Rectal smooth muscle tissue (tissue), 1 donor: ENCODE results near the gene GAGE10.
"Not testable (repeated sequence)": the region's sequence is repeated elsewhere in the genome, so short reads cannot be mapped to it uniquely, and the experiment has no call there.

Experiments used
- H3K27ac ChIP-seq: one replicate; pipeline ENCODE4 v1.7.0; 2013; ENCODE audit warnings: low read depth, low read length, inconsistent platforms
- H3K27me3 ChIP-seq: one replicate; pipeline ENCODE4 v1.7.0; 2013; ENCODE audit warnings: low read length; ENCODE audit not compliant: control insufficient read depth, insufficient read depth
- H3K36me3 ChIP-seq: one replicate; pipeline ENCODE4 v1.7.0; 2013; ENCODE audit warnings: low read length; ENCODE audit not compliant: control insufficient read depth, insufficient read depth
- H3K4me1 ChIP-seq: one replicate; pipeline ENCODE4 v1.7.0; 2013; ENCODE audit warnings: low read length; ENCODE audit not compliant: control insufficient read depth, insufficient read depth
- H3K4me3 ChIP-seq: one replicate; pipeline ENCODE4 v1.7.0; 2013; ENCODE audit warnings: low read length
- H3K9ac ChIP-seq: one replicate; pipeline ENCODE4 v1.7.0; 2013; ENCODE audit warnings: low read length

GAGE10 gene

DNA sequence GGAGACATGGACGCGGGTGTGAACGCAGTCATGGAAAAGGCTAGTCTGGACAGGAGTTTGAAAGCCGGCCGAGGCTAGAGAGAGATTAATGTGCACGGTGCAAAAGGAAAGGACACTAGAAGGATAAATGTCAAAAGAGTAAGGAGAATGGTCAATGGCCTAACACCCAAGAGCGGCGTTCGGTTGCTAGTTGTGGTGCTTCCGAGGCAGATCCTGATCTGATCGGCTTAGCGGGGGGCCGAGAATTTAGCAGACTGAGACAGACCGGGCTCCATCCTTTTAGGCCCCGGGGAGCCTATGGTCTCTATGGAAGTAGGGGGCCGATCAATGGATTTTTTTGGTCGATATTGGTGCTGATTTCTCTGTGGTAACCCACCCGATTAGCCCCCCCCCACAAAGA is 6.9 kb downstream of the GAGE10 start:
- no peak overlapping the region for H3K9ac ChIP-seq
- H3K27ac ChIP-seq, result no peak overlapping the region
- no peaks in the 10 kb centered on the region for H3K27me3 ChIP-seq
- H3K36me3 ChIP-seq, result no peaks in the 10 kb centered on the region
- no peak overlapping the region for H3K4me3 ChIP-seq
- H3K4me1 ChIP-seq, result no peaks in the 10 kb centered on the region

DNA sequence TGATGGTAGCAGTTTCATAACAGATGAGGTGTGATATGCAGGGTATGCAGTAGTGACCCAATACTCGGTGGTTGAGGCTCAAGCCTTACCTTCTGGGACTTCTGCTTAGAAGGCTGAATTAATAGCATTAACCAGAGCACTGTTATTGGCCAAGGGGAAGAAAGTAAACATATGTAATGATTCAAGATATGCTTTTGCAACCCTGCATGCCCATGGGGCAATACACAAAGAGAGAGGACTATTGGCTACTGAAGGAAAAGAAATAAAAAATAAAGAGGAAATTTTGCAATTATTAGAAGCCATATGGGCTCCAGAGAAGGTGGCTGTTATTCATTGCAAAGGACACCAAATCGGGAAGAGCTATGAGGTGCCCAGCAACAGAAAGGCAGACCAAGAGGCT is 8.7 kb downstream of the GAGE10 start:
- Histone ChIP-seq H3K36me3 (no peaks in the 10 kb centered on the region), H3K4me1 (no peaks in the 10 kb centered on the region)

DNA sequence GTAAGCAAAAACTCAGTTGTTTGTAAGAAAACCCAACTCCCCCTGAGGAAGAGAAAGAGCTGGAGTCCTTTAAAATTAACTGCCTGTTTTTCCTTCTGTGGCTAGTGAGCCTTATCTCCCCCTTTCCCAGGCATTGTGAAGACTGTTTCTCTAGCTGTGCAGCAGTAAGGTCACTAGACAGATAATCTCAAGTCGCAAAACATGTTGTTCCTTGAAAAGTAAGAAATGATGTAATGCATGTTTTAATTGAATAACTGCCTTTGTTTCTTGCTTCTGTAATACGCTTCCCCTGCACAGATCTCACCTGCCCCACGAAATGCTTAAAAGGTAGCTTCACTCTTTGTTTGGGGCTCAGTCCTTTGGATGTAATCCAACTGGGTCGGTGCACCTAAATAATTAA is 12.6 kb downstream of the GAGE10 start:
- H3K4me3 ChIP-seq, result no peak overlapping the region
- H3K9ac ChIP-seq, result no peak overlapping the region
- H3K27me3 ChIP-seq, result no peaks in the 10 kb centered on the region
- H3K4me1 ChIP-seq, result no peaks in the 10 kb centered on the region
- H3K27ac ChIP-seq, result no peak overlapping the region
- H3K36me3 ChIP-seq, result no peaks in the 10 kb centered on the region

More for the DNA sequence above, 8.7 kb downstream of the GAGE10 start:
- Histone ChIP-seq H3K4me3 (no peak overlapping the region), H3K27me3 (no peaks in the 10 kb centered on the region), H3K27ac (no peak overlapping the region), H3K9ac (no peak overlapping the region)

DNA sequence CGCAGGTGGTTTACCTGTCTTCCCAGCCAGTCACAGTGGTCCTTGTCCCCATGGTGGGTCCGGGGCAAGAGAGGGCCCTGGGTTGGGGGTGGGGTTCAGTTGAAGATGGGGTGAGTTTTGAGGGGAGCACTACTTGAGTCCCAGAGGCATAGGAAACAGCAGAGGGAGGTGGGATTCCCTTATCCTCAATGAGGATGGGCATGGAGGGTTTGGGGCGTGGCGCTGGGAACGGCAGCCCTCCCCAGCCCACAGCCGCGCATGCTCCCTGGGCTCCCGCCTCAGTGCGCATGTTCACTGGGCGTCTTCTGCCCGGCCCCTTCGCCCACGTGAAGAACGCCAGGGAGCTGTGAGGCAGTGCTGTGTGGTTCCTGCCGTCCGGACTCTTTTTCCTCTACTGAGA is 18.3 kb downstream of the GAGE10 start, which contains the start of gene GAGE12J:
GAGE12J (plus strand) TSS at position 301 of the 400 bp plus-strand sequence. CDS start 1,157 bp downstream, outside the sequence.
- H3K27ac ChIP-seq, H3K4me3 ChIP-seq, H3K9ac ChIP-seq, H3K36me3 ChIP-seq, H3K4me1 ChIP-seq, H3K27me3 ChIP-seq: not testable (repeated sequence)

DNA sequence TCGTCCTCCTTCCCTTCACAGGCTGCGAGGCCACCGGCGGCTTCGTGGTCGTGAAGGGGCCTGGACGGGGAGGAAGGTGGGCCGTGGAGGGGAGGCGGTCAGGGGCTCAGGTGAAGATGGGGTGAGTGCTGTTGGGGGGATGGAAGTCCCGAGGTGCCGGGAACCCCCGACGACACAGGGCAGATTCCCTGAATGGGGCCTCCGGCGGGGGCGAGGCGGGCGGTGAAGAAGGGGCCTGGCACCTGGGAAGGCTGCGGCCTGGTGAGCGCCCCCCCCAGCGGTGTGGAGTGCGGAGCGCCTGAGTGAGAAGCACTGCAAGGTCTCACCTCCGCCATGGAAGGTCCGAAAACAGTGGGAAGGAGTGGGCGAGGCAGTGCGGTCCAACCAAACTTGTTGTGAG is 18.8 kb downstream of the GAGE10 start:
- H3K4me3 ChIP-seq, H3K27me3 ChIP-seq, H3K27ac ChIP-seq, H3K9ac ChIP-seq, H3K4me1 ChIP-seq, H3K36me3 ChIP-seq: not testable (repeated sequence)

DNA sequence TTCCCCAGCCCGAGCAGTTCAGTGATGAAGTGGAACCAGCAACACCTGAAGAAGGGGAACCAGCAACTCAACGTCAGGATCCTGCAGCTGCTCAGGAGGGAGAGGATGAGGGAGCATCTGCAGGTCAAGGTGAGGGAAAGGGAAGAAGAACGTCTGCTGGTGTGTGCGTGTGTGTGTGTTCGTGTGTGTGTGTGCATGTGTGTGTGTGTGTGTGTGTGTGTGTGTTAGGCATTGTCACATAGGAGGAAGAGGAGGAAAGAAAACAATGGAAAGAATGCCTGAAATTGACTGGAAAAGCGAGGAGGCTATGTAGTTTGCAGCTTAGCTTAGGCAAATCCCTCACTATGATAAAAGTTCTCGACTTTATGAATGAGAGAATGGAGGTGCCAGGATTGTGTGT is 20.3 kb downstream of the GAGE10 start:
- not testable (repeated sequence) for H3K27ac ChIP-seq, H3K27me3 ChIP-seq, H3K9ac ChIP-seq, H3K36me3 ChIP-seq, H3K4me3 ChIP-seq, H3K4me1 ChIP-seq

DNA sequence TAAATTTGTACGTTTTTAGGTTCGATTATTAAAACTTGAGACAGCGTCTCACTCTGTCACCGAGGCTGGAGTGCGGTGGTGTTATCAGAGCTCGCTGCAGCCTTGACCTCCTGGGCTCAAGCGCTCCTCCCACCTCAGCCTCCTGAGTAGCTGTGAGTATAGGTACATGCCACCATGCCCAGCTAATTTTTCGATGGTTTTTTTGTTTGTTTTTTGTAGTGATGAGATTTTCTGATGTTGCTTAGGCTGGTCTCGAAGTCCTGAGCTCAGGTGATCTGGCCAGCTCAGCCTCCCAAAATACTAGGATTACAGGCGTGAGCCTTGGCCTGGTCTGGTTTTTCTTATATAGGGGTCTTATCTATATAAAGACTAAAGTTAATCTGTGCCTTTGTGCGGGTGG is 27.0 kb downstream of the GAGE10 start:
- H3K27me3 ChIP-seq, H3K36me3 ChIP-seq, H3K4me3 ChIP-seq, H3K4me1 ChIP-seq, H3K9ac ChIP-seq, H3K27ac ChIP-seq: not testable (repeated sequence)

DNA sequence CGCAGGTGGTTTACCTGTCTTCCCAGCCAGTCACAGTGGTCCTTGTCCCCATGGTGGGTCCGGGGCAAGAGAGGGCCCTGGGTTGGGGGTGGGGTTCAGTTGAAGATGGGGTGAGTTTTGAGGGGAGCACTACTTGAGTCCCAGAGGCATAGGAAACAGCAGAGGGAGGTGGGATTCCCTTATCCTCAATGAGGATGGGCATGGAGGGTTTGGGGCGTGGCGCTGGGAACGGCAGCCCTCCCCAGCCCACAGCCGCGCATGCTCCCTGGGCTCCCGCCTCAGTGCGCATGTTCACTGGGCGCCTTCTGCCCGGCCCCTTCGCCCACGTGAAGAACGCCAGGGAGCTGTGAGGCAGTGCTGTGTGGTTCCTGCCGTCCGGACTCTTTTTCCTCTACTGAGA is 27.8 kb downstream of the GAGE10 start, which contains the start of gene GAGE13:
GAGE13 (plus strand) TSS at position 301 of the 400 bp plus-strand sequence. CDS start 1,156 bp downstream, outside the sequence.
- not testable (repeated sequence) for H3K4me3 ChIP-seq, H3K4me1 ChIP-seq, H3K27me3 ChIP-seq, H3K9ac ChIP-seq, H3K36me3 ChIP-seq, H3K27ac ChIP-seq

DNA sequence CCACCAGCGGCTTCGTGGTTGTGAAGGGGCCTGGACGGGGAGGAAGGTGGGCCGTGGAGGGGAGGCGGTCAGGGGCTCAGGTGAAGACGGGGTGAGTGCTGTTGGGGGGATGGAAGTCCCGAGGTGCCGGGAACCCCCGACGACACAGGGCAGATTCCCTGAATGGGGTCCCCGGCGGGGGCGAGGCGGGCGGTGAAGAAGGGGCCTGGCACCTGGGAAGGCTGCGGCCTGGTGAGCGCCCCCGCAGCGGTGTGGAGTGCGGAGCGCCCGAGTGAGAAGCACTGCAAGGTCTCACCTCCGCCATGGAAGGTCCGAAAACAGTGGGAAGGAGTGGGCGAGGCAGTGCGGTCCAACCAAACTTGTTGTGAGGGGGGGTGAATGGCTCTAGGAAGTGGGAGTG is 28.4 kb downstream of the GAGE10 start:
- H3K27me3 ChIP-seq, H3K27ac ChIP-seq, H3K36me3 ChIP-seq, H3K4me3 ChIP-seq, H3K4me1 ChIP-seq, H3K9ac ChIP-seq: not testable (repeated sequence)

DNA sequence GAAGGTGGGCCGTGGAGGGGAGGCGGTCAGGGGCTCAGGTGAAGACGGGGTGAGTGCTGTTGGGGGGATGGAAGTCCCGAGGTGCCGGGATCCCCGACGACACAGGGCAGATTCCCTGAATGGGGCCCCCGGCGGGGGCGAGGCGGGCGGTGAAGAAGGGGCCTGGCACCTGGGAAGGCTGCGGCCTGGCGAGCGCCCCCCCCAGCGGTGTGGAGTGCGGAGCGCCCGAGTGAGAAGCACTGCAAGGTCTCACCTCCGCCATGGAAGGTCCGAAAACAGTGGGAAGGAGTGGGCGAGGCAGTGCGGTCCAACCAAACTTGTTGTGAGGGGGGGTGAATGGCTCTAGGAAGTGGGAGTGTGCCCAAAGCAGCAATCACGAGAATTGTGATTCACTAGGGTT is 38.0 kb downstream of the GAGE10 start:
- not testable (repeated sequence) for H3K36me3 ChIP-seq, H3K27ac ChIP-seq, H3K9ac ChIP-seq, H3K27me3 ChIP-seq, H3K4me1 ChIP-seq, H3K4me3 ChIP-seq

DNA sequence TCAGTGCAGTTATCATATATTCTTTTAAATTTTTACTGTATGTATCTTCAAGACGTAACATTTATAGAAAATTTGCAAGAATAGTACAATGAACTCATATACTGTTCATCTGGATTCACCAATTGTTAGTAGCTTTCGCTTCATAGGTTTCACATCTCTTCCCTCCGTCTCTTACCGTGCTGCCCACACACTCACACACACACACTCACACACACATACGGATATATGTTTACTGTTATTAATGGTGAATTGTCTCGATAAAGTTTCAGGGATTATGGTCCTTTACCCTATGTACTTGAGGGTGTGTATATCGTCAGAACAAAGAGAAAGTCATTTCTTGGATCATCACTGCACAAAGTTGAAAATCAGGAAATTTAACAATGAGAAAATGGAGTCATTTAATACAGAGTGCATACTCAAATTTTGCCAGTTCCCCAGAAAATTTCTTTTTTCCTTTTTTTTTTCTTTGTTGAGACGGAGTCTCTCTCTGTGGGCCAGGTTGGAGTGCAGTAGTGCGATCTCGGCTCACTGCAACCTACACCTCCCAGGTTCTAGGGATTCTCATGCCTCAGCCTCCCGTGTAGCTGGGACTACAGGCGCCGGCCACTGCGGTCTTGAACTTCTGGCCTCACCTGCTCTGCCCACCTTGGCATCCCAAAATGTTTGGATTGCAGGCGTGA is 41.2 kb downstream of the GAGE10 start:
- not testable (repeated sequence) for H3K36me3 ChIP-seq, H3K9ac ChIP-seq, H3K4me3 ChIP-seq, H3K4me1 ChIP-seq, H3K27me3 ChIP-seq, H3K27ac ChIP-seq

DNA sequence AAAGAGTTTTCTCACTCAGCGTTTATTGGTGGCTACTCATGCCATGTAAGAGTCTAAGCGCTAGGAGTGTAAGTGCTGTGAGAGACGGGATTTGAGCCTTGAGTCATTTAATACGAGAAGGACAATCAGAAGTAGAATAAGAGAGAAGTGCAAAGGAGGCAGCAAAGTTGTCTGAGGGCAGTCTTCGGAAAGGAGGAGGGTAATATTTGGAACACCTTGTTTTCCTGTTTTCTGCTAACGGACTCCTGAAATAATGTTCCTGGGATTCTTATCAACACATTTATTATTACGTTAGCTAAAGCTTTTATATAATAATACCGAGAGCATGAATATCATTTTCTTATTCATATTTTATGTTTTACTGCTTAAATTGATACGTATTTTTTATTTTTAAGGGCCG is 42.0 kb downstream of the GAGE10 start:
- H3K27ac ChIP-seq, H3K27me3 ChIP-seq, H3K9ac ChIP-seq, H3K4me3 ChIP-seq, H3K36me3 ChIP-seq, H3K4me1 ChIP-seq: not testable (repeated sequence)

DNA sequence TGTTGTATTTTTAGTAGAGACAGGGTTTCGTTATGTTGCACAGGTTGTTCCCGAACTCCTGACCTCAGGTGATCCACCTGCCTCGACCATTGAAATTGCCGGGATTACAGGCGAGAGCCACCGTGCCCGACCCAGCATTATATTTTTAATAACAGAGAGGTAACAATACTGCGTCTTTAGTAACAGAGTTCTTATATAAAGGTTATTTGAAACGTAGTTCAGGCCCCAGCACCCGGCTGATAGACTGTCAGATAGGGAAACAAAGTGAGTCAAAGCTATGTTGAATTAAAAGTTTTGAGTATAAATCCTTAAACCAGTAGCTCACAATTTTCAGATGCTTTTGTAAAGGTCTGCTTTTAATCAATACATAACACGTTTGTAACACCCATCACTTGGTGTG is 42.7 kb downstream of the GAGE10 start:
- H3K4me1 ChIP-seq, H3K9ac ChIP-seq, H3K4me3 ChIP-seq, H3K36me3 ChIP-seq, H3K27ac ChIP-seq, H3K27me3 ChIP-seq: not testable (repeated sequence)
